Ishikawa (cell line): ENCODE data around the gene KIAA1671.

Experiments used
- CEBPB ChIP-seq: IDR thresholded peaks from 2 replicates; pipeline ENCODE4 v1.6.1; 2012
- CREB1 ChIP-seq: IDR thresholded peaks from 2 replicates; pipeline ENCODE4 v1.6.1; 2012; ENCODE audit warnings: low read depth
- EGR1 ChIP-seq: IDR thresholded peaks from 2 replicates; pipeline ENCODE4 v1.6.1; 2012
- EP300 ChIP-seq: IDR thresholded peaks from 2 replicates; pipeline ENCODE4 v1.6.1; 2012; ENCODE audit warnings: borderline replicate concordance
- FOXM1 ChIP-seq: IDR thresholded peaks from 2 replicates; pipeline ENCODE4 v1.6.1; 2012; ENCODE audit warnings: low read depth, borderline replicate concordance
- MAX ChIP-seq: IDR thresholded peaks from 2 replicates; pipeline ENCODE4 v1.6.1; 2012
- NFIC ChIP-seq: IDR thresholded peaks from 2 replicates; pipeline ENCODE4 v1.6.1; 2012
- RAD21 ChIP-seq: IDR thresholded peaks from 2 replicates; pipeline ENCODE4 v1.6.1; 2012; ENCODE audit warnings: low read depth
- REST ChIP-seq: IDR thresholded peaks from 2 replicates; pipeline ENCODE4 v1.6.1; 2012; ENCODE audit warnings: low read depth, mild to moderate bottlenecking
- TAF1 ChIP-seq: IDR thresholded peaks from 2 replicates; pipeline ENCODE4 v1.6.1; 2012; ENCODE audit warnings: low read depth, mild to moderate bottlenecking
- TCF12 ChIP-seq: IDR thresholded peaks from 2 replicates; pipeline ENCODE4 v1.6.1; 2012; ENCODE audit warnings: low read depth
- TEAD4 ChIP-seq: IDR thresholded peaks from 2 replicates; pipeline ENCODE4 v1.6.1; 2012
- USF1 ChIP-seq: IDR thresholded peaks from 2 replicates; pipeline ENCODE4 v1.6.1; 2012
- YY1 ChIP-seq: IDR thresholded peaks from 2 replicates; pipeline ENCODE4 v1.6.1; 2012; ENCODE audit warnings: low read depth
- ZBTB7A ChIP-seq: IDR thresholded peaks from 2 replicates; pipeline ENCODE4 v1.6.1; 2012; ENCODE audit warnings: low read depth

The KIAA1671 gene

GRCh38 chr22:24994070-24994763 is 41.7 kb downstream of the KIAA1671 start:
- TF ChIP-seq CREB1 (no peak), TCF12 (no peak), RAD21 (peak; percentile 25)

GRCh38 chr22:24995649-24996180 is 43.2 kb downstream of the KIAA1671 start:
- TF ChIP-seq TCF12 (no peak), EP300 (no peak), RAD21 (no peak), USF1 (no peak)

GRCh38 chr22:24996420-24996952 is 44.0 kb downstream of the KIAA1671 start:
- TF ChIP-seq EGR1 (no peak), FOXM1 (no peak), ZBTB7A (no peak), MAX (no peak), YY1 (no peak), TEAD4 (no peak), REST (no peak), CEBPB (no peak), NFIC (no peak)

GRCh38 chr22:24997023-24997422 is 44.5 kb downstream of the KIAA1671 start:
- no peak for TF ChIP-seq TEAD4
- no peak for TF ChIP-seq REST
- no peak for TF ChIP-seq TAF1
- no peak for TF ChIP-seq EP300
- no peak for TF ChIP-seq ZBTB7A
- no peak for TF ChIP-seq CREB1
- no peak for TF ChIP-seq CEBPB

- TF ChIP-seq TAF1: no peak
- TF ChIP-seq ZBTB7A: no peak
- TF ChIP-seq REST: no peak
- no peak for TF ChIP-seq FOXM1
- TF ChIP-seq NFIC: no peak
- no peak for TF ChIP-seq YY1
- no peak for TF ChIP-seq TEAD4
- TF ChIP-seq TCF12: no peak
- TF ChIP-seq EP300: no peak
- TF ChIP-seq MAX: no peak
- TF ChIP-seq USF1: no peak
- TF ChIP-seq CREB1: no peak
- no peak for TF ChIP-seq EGR1
- TF ChIP-seq CEBPB: no peak
- no peak for TF ChIP-seq RAD21
These were observed 48.2 kb downstream of the KIAA1671 start for GRCh38 chr22:25000686-25001085.
